ENCODE measurements around the gene NLRC3. TPM values are rescaled to one million over a fixed set of nuclear protein-coding genes. Genes with fewer than 3 reads are reported as not detected.

The NLRC3 gene
- total and polyA plus RNA-seq, 2 experiments from 2014 or later = 0.11 TPM; not detected in 1

- Histone ChIP-seq H3K9ac (no peak overlapping the region), H3K4me2 (ENCODE audit: unreplicated experiment) (no peak overlapping the region), H3K9me3 (ENCODE audit: low read depth) (no peaks in the 10 kb centered on the region), H2AFZ (no peak overlapping the region), H3F3A (ENCODE audit: insufficient read depth) (no peaks in the 10 kb centered on the region), H3K4me1 (ENCODE audit: insufficient read depth) (0 out of 2 replicates have a peak, but pooled peaks cover 5% of the 10 kb centered on the region), H3K27ac (no peak overlapping the region), H3K79me2 (ENCODE audit: insufficient read depth) (peaks cover 10% of the 10 kb centered on the region), H3K4me3 (no peak overlapping the region), H3K36me3 (ENCODE audit: low read depth) (no peaks in the 10 kb centered on the region), H3K27me3 (replicated peaks; ENCODE audit: insufficient read depth) (no peaks in the 10 kb centered on the region), H4K20me1 (ENCODE audit: insufficient read depth) (no peaks in the 10 kb centered on the region), H3K9me2 (ENCODE audit: insufficient read depth) (no peaks in the 10 kb centered on the region)
- no peak for DNase-seq
- in situ Hi-C loops (cut with MboI) = no loop called here
- 93 to 94% methylated on average over 2 of the region's 2 CpGs for WGBS, 2 experiments (ENCODE audit: low coverage in 1 of 2, low lambda C conversion rate in 2 of 2, missing lambda C conversion rate in 2 of 2)
- TF ChIP-seq EZH2phosphoT487 (IDR thresholded peaks at IDR 0.05; ENCODE audit: insufficient read depth, low read depth) = no peak
- TF ChIP-seq EZH2 (IDR thresholded peaks at IDR 0.05; ENCODE audit: insufficient read depth, poor library complexity, severe bottlenecking) = no peak
Observed at GRCh38 chr16:3607634-3608033, 30.4 kb upstream of the NLRC3 start.

- Histone ChIP-seq H3K27me3 (replicated peaks; ENCODE audit: insufficient read depth) (no peaks in the 10 kb centered on the region), H3K9ac (no peak overlapping the region), H3K36me3 (ENCODE audit: low read depth) (no peaks in the 10 kb centered on the region), H3F3A (ENCODE audit: insufficient read depth) (no peaks in the 10 kb centered on the region), H3K4me1 (ENCODE audit: insufficient read depth) (0 out of 2 replicates have a peak, but pooled peaks cover 5% of the 10 kb centered on the region), H3K4me2 (ENCODE audit: unreplicated experiment) (no peak overlapping the region), H3K9me3 (ENCODE audit: low read depth) (no peaks in the 10 kb centered on the region), H3K9me2 (ENCODE audit: insufficient read depth) (no peaks in the 10 kb centered on the region), H3K4me3 (no peak overlapping the region), H3K79me2 (ENCODE audit: insufficient read depth) (peaks cover 6% of the 10 kb centered on the region), H2AFZ (no peak overlapping the region), H3K27ac (no peak overlapping the region), H4K20me1 (ENCODE audit: insufficient read depth) (no peaks in the 10 kb centered on the region)
- WGBS, 2 experiments (ENCODE audit: low coverage in 1 of 2, low lambda C conversion rate in 2 of 2, missing lambda C conversion rate in 2 of 2) = 97 to 98% methylated on average over 7 of the region's 7 CpGs
- TF ChIP-seq EZH2phosphoT487 (IDR thresholded peaks at IDR 0.05; ENCODE audit: insufficient read depth, low read depth) = no peak
- no peak for TF ChIP-seq EZH2 (IDR thresholded peaks at IDR 0.05; ENCODE audit: insufficient read depth, poor library complexity, severe bottlenecking)
- in situ Hi-C loops (cut with MboI) = no loop called here
- DNase-seq = no peak
Observed at GRCh38 chr16:3607161-3607560, 30.0 kb upstream of the NLRC3 start.

GRCh38 chr16:3606441-3606840, 29.2 kb upstream of the NLRC3 start:
- in situ Hi-C loops (cut with MboI) = no loop called here

DNA sequence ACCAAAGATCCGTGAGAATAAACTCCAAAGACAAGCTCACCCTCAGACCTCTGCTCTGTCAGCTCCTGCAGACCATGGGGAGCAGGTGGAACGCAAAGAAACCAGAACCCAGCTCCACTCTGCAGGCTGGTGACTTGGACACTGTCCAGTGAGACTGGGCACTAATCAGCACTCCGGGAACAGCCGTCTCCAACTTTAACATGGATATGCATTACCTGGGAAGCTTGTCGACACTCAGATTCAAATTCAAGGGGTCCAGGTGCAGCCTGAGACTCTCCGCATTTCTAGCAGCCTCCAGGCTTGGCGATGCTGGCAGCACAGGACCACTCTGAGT, 25.1 kb upstream of the NLRC3 start:
- Histone ChIP-seq H4K20me1 (ENCODE audit: insufficient read depth) (no peaks in the 10 kb centered on the region), H3K4me3 (no peak overlapping the region), H3K79me2 (ENCODE audit: insufficient read depth) (no peaks in the 10 kb centered on the region), H3K4me1 (ENCODE audit: insufficient read depth) (no peaks in the 10 kb centered on the region), H2AFZ (no peak overlapping the region), H3K9me2 (ENCODE audit: insufficient read depth) (no peaks in the 10 kb centered on the region), H3K27ac (no peak overlapping the region), H3K27me3 (replicated peaks; ENCODE audit: insufficient read depth) (no peaks in the 10 kb centered on the region), H3K9ac (no peak overlapping the region), H3F3A (ENCODE audit: insufficient read depth) (no peaks in the 10 kb centered on the region), H3K9me3 (ENCODE audit: low read depth) (no peaks in the 10 kb centered on the region), H3K36me3 (ENCODE audit: low read depth) (no peaks in the 10 kb centered on the region), H3K4me2 (ENCODE audit: unreplicated experiment) (no peak overlapping the region)
- in situ Hi-C loops (cut with MboI) = no loop called here
- no peak for DNase-seq
- WGBS, 2 experiments (ENCODE audit: low coverage in 1 of 2, low lambda C conversion rate in 2 of 2, missing lambda C conversion rate in 2 of 2) = 86 to 88% methylated on average over 7 of the region's 7 CpGs
- TF ChIP-seq EZH2phosphoT487 (IDR thresholded peaks at IDR 0.05; ENCODE audit: insufficient read depth, low read depth) (no peak), EZH2 (IDR thresholded peaks at IDR 0.05; ENCODE audit: insufficient read depth, poor library complexity, severe bottlenecking) (no peak)

More at GRCh38 chr16:3606441-3606840, 29.2 kb upstream of the NLRC3 start:
- H3F3A ChIP-seq (ENCODE audit: insufficient read depth) = no peaks in the 10 kb centered on the region
- H3K4me2 ChIP-seq (ENCODE audit: unreplicated experiment) = no peak overlapping the region
- H3K4me3 ChIP-seq = no peak overlapping the region
- H2AFZ ChIP-seq = no peak overlapping the region
- WGBS, 2 experiments (ENCODE audit: low coverage in 1 of 2, low lambda C conversion rate in 2 of 2, missing lambda C conversion rate in 2 of 2) = 78 to 83% methylated on average over 11 of the region's 11 CpGs
- DNase-seq = no peak
- H3K36me3 ChIP-seq (ENCODE audit: low read depth) = no peaks in the 10 kb centered on the region
- no peak for TF ChIP-seq EZH2phosphoT487 (IDR thresholded peaks at IDR 0.05; ENCODE audit: insufficient read depth, low read depth)
- no peak for TF ChIP-seq EZH2 (IDR thresholded peaks at IDR 0.05; ENCODE audit: insufficient read depth, poor library complexity, severe bottlenecking)
- H4K20me1 ChIP-seq (ENCODE audit: insufficient read depth) = no peaks in the 10 kb centered on the region
- H3K9ac ChIP-seq = no peak overlapping the region
- no peak overlapping the region for H3K27ac ChIP-seq
- H3K4me1 ChIP-seq (ENCODE audit: insufficient read depth) = 0 out of 2 replicates have a peak, but pooled peaks cover 5% of the 10 kb centered on the region
- H3K9me2 ChIP-seq (ENCODE audit: insufficient read depth) = no peaks in the 10 kb centered on the region
- no peaks in the 10 kb centered on the region for H3K9me3 ChIP-seq (ENCODE audit: low read depth)
- no peaks in the 10 kb centered on the region for H3K27me3 ChIP-seq (replicated peaks; ENCODE audit: insufficient read depth)
- no peaks in the 10 kb centered on the region for H3K79me2 ChIP-seq (ENCODE audit: insufficient read depth)
